GM21526 (cell line): Measurements from ENCODE around the gene DYNC1LI2.
"Not testable (repeated sequence)": the region's sequence is repeated elsewhere in the genome, so short reads cannot be mapped to it uniquely, and the experiment has no call there.

ENCODE experiments used
- ATAC-seq: cut with Tn5 transposase; IDR thresholded peaks from one replicate; pipeline ENCODE4 v1.9.1; 2021; ENCODE audit warnings: moderate library complexity; ENCODE audit not compliant: unreplicated experiment, low FRiP score

Gene DYNC1LI2

GRCh38 chr16:66751303-66751991 lies at the start of gene DYNC1LI2:
DYNC1LI2 (minus strand) TSS chr16:66751609; CDS start chr16:66751591, 18 bp downstream.
- peak; percentile 82 for ATAC-seq

- ATAC-seq = no peak
Measured at GRCh38 chr16:66800856-66801255, 49.4 kb upstream of the DYNC1LI2 start.

- no peak for ATAC-seq
Measured at GRCh38 chr16:66798161-66798560, 46.8 kb upstream of the DYNC1LI2 start.

- ATAC-seq = not testable (repeated sequence)
Measured at GRCh38 chr16:66793984-66794383, 42.6 kb upstream of the DYNC1LI2 start.

GRCh38 chr16:66790130-66790733 lies 38.8 kb upstream of the DYNC1LI2 start:
- no peak for ATAC-seq

- ATAC-seq = no peak
Measured at GRCh38 chr16:66787427-66787826, 36.0 kb upstream of the DYNC1LI2 start.

GRCh38 chr16:66786551-66786950 lies 35.1 kb upstream of the DYNC1LI2 start:
- no peak for ATAC-seq

- ATAC-seq = no peak
Measured at GRCh38 chr16:66776457-66776856, 25.0 kb upstream of the DYNC1LI2 start.

GRCh38 chr16:66774981-66775380 lies 23.6 kb upstream of the DYNC1LI2 start:
- no peak for ATAC-seq

GRCh38 chr16:66758086-66758485 lies 6.7 kb upstream of the DYNC1LI2 start:
- ATAC-seq = no peak

- ATAC-seq = no peak
Measured at GRCh38 chr16:66754819-66755218, 3.4 kb upstream of the DYNC1LI2 start.

GRCh38 chr16:66754211-66754610 lies 2.8 kb upstream of the DYNC1LI2 start:
- no peak for ATAC-seq

GRCh38 chr16:66752958-66753357 lies 1.5 kb upstream of the DYNC1LI2 start:
- ATAC-seq = no peak

- no peak for ATAC-seq
Measured at GRCh38 chr16:66752379-66752778, 970 bp upstream of the DYNC1LI2 start.

GRCh38 chr16:66751992-66752322 lies 548 bp upstream of the DYNC1LI2 start:
- ATAC-seq = no peak

GRCh38 chr16:66751053-66751302 lies 431 bp downstream of the DYNC1LI2 start:
- peak; percentile 12 for ATAC-seq

- ATAC-seq = no peak
Measured at GRCh38 chr16:66750279-66751052, 943 bp downstream of the DYNC1LI2 start.

GRCh38 chr16:66746682-66747081 lies 4.7 kb downstream of the DYNC1LI2 start:
- no peak for ATAC-seq

- no peak for ATAC-seq
Measured at GRCh38 chr16:66746048-66746447, 5.4 kb downstream of the DYNC1LI2 start.

- no peak for ATAC-seq
Measured at GRCh38 chr16:66741950-66742808, 9.2 kb downstream of the DYNC1LI2 start.
